H1 (cell line): ENCODE measurements around the gene DRC7. TPM values are rescaled to one million over a fixed set of nuclear protein-coding genes. Genes with fewer than 3 reads are reported as not detected.
A peak's percentile ranks its signal among the peaks of the same experiment; 100 is the strongest.

Source experiments
- CTCF ChIA-PET: fragments of 300-600 bp; sonication (Branson Sonifier 250); formaldehyde crosslinking; loops from one replicate; lab custom pipeline; 2021; ENCODE audit not compliant: partially characterized antibody; lab: Charles Lee
- POLR2A ChIA-PET: fragments of 300-600 bp; sonication (Branson Sonifier 250); formaldehyde crosslinking; loops from one replicate; lab custom pipeline; 2021; ENCODE audit warnings: inconsistent platforms; ENCODE audit not compliant: partially characterized antibody; lab: Charles Lee
- DNase-seq, 2 experiments: peaks; one replicate each; pipeline versions ENCODE4 v3.0.0 to v3.0.0-alpha.2; 2010 to 2022; ENCODE audit warnings: low spot score in 2 of 2, low read depth in 1 of 2, mixed read lengths in 1 of 2
- FAIRE-seq: peaks from 2 replicates; lab custom pipeline; 2011; peaks lifted over from hg19 to GRCh38; lab: Jason Lieb, UNC
- H2AFZ ChIP-seq: 2 replicates; pipeline ENCODE4 v1.8.1; 2012; ENCODE audit warnings: low read length, inconsistent platforms
- H2AK5ac ChIP-seq: 2 replicates; pipeline ENCODE4 v1.6.1; 2013; ENCODE audit warnings: low read depth, low read length
- H2BK120ac ChIP-seq: replicated peaks from 2 replicates; pipeline ENCODE3; 2013; ENCODE audit warnings: low read depth, low read length, inconsistent platforms
- H2BK12ac ChIP-seq: 2 replicates; pipeline ENCODE4 v1.6.1; 2013; ENCODE audit warnings: low read depth, low read length
- H2BK15ac ChIP-seq: 2 replicates; pipeline ENCODE4 v1.6.1; 2013; ENCODE audit warnings: low read length
- H2BK20ac ChIP-seq: 2 replicates; pipeline ENCODE4 v1.6.1; 2013; ENCODE audit warnings: low read length
- H2BK5ac ChIP-seq: 2 replicates; pipeline ENCODE4 v1.6.1; 2013; ENCODE audit warnings: low read depth, low read length
- H3K14ac ChIP-seq: 2 replicates; pipeline ENCODE4 v1.6.1; 2013; ENCODE audit warnings: inconsistent platforms; ENCODE audit not compliant: insufficient read length
- H3K18ac ChIP-seq: 2 replicates; pipeline ENCODE4 v1.6.1; 2013; ENCODE audit warnings: low read length; ENCODE audit errors: extremely low read depth
- H3K23ac ChIP-seq: 2 replicates; pipeline ENCODE4 v1.6.1; 2013; ENCODE audit warnings: inconsistent platforms; ENCODE audit not compliant: insufficient read length
- H3K23me2 ChIP-seq: 2 replicates; pipeline ENCODE4 v1.6.1; 2013; ENCODE audit warnings: low read depth, low read length
- H3K27ac ChIP-seq: 2 replicates; pipeline ENCODE4 v1.6.1; 2011; ENCODE audit warnings: low read depth, low read length, inconsistent platforms
- H3K27me3 ChIP-seq, 4 experiments: replicated peaks in 1 of 4; 1 replicate in 1 of 4; 2 replicates in 3 of 4; pipeline versions ENCODE4 v1.6.1 to v1.8.1; 2011 to 2013; ENCODE audit warnings: low read length in 3 of 4, mild to moderate bottlenecking in 3 of 4, inconsistent platforms in 2 of 4, mixed read lengths in 2 of 4, moderate library complexity in 1 of 4; ENCODE audit not compliant: control insufficient read depth in 3 of 4, insufficient read depth in 3 of 4; ENCODE audit errors: extremely low read depth in 1 of 4
- H3K36me3 ChIP-seq, 4 experiments: 2 replicates each; pipeline versions ENCODE4 v1.6.1 to v1.8.1; 2011 to 2013; ENCODE audit warnings: mild to moderate bottlenecking in 4 of 4, low read length in 3 of 4, moderate library complexity in 2 of 4, control low read depth in 1 of 4, inconsistent platforms in 1 of 4; ENCODE audit not compliant: insufficient read depth in 4 of 4, control insufficient read depth in 2 of 4
- H3K4ac ChIP-seq: replicated peaks from 2 replicates; pipeline ENCODE3; 2013; ENCODE audit warnings: low read length, low read depth, mixed read lengths, inconsistent platforms; ENCODE audit not compliant: insufficient read length
- H3K4me1 ChIP-seq, 4 experiments: replicated peaks in 1 of 4; 1 replicate in 1 of 4; 2 replicates in 3 of 4; pipeline versions ENCODE4 v1.6.1 to v1.8.1; 2011 to 2013; ENCODE audit warnings: low read length in 3 of 4, inconsistent platforms in 2 of 4, mixed read lengths in 1 of 4; ENCODE audit not compliant: insufficient read depth in 4 of 4, control insufficient read depth in 3 of 4
- H3K4me2 ChIP-seq, 2 experiments: 2 replicates each; pipeline versions ENCODE4 v1.6.1 to v1.8.1; 2011 to 2013; ENCODE audit warnings: low read depth in 2 of 2, low read length in 2 of 2, control low read depth in 1 of 2, inconsistent platforms in 1 of 2, mild to moderate bottlenecking in 1 of 2; ENCODE audit not compliant: insufficient read depth in 1 of 2
- H3K4me3 ChIP-seq, 4 experiments: fragments of 200-600, 300-600 bp in 1 of 4; sonication (generic), shearing (Covaris generic), sonication (Bioruptor Twin) in 1 of 4; 2 replicates each; pipeline versions ENCODE4 v1.5.1 to v1.8.1; 2011 to 2016; ENCODE audit warnings: low read length in 4 of 4, low read depth in 3 of 4, control low read depth in 2 of 4, inconsistent platforms in 2 of 4, mild to moderate bottlenecking in 2 of 4, mixed read lengths in 1 of 4, moderate library complexity in 1 of 4; ENCODE audit not compliant: insufficient read depth in 2 of 4; ENCODE audit errors: extremely low read depth in 1 of 4
- H3K56ac ChIP-seq: replicated peaks from 2 replicates; pipeline ENCODE3; 2013; ENCODE audit warnings: low read depth, mild to moderate bottlenecking, mixed read lengths, low read length, inconsistent platforms; ENCODE audit not compliant: insufficient read length
- H3K79me1 ChIP-seq: 2 replicates; pipeline ENCODE4 v1.6.1; 2013; ENCODE audit warnings: low read depth, low read length, control low read depth
- H3K79me2 ChIP-seq, 2 experiments: 2 replicates each; pipeline versions ENCODE4 v1.6.1 to v1.8.1; 2012 to 2013; ENCODE audit warnings: low read length in 2 of 2, mild to moderate bottlenecking in 2 of 2, inconsistent platforms in 1 of 2; ENCODE audit not compliant: insufficient read depth in 2 of 2, control insufficient read depth in 1 of 2
- H3K9ac ChIP-seq, 4 experiments: replicated peaks in 1 of 4; 1 replicate in 1 of 4; 2 replicates in 3 of 4; pipeline versions ENCODE4 v1.6.1 to v1.8.1; 2011 to 2013; ENCODE audit warnings: low read depth in 3 of 4, low read length in 3 of 4, control low read depth in 2 of 4, mild to moderate bottlenecking in 2 of 4, moderate library complexity in 2 of 4, inconsistent platforms in 1 of 4; ENCODE audit errors: extremely low read depth in 1 of 4
- H3K9me3 ChIP-seq, 2 experiments: 2 replicates each; pipeline versions ENCODE4 v1.6.1 to v1.8.1; 2012 to 2013; ENCODE audit warnings: mild to moderate bottlenecking in 2 of 2, moderate library complexity in 2 of 2, control low read depth in 1 of 2, inconsistent platforms in 1 of 2, low read depth in 1 of 2, low read length in 1 of 2, mixed read lengths in 1 of 2; ENCODE audit not compliant: insufficient read depth in 2 of 2
- H4K20me1 ChIP-seq, 2 experiments: replicated peaks in 1 of 2; 2 replicates each; pipeline versions ENCODE3 to v1.8.1; 2011 to 2013; ENCODE audit warnings: inconsistent platforms in 2 of 2, low read length in 2 of 2, mild to moderate bottlenecking in 1 of 2; ENCODE audit not compliant: insufficient read depth in 2 of 2, control insufficient read depth in 1 of 2
- H4K5ac ChIP-seq: 2 replicates; pipeline ENCODE4 v1.6.1; 2013; ENCODE audit warnings: low read length, low read depth, mixed read lengths, inconsistent platforms; ENCODE audit not compliant: insufficient read length
- H4K8ac ChIP-seq: 2 replicates; pipeline ENCODE4 v1.8.0; 2013; ENCODE audit warnings: mild to moderate bottlenecking, moderate library complexity, low read length, inconsistent platforms; ENCODE audit not compliant: insufficient read depth; ENCODE audit errors: extremely low read depth
- H4K91ac ChIP-seq: replicated peaks from 2 replicates; pipeline ENCODE3; 2013; ENCODE audit warnings: low read length, mixed read lengths, inconsistent platforms; ENCODE audit not compliant: insufficient read length
- BACH1 ChIP-seq: IDR thresholded peaks from 2 replicates; pipeline ENCODE4 v1.6.1; 2012; ENCODE audit warnings: low read length, improper control_type of control experiment
- KDM1A ChIP-seq: fragments of 200-600, 300-600 bp; sonication (generic); IDR thresholded peaks from 2 replicates; pipeline ENCODE4 v1.7.1; 2016; ENCODE audit warnings: mild to moderate bottlenecking, low read length, borderline replicate concordance
- TAF1 ChIP-seq: IDR thresholded peaks from 2 replicates; pipeline ENCODE4 v1.6.1; 2011; ENCODE audit warnings: mild to moderate bottlenecking, low read depth, low read length
- TEAD4 ChIP-seq: IDR thresholded peaks from 2 replicates; pipeline ENCODE4 v1.6.1; 2012; ENCODE audit warnings: low read depth, low read length, inconsistent platforms, mixed read lengths
- WGBS, 2 experiments: shearing (Covaris generic) in 1 of 2; methylation state at CpG; one replicate each; pipeline versions ENCODE4 v1.1.6 to v1.1.7; 2013 to 2015; ENCODE audit warnings: low lambda C conversion rate in 2 of 2, mixed read lengths in 2 of 2, inconsistent platforms in 1 of 2, low coverage in 1 of 2, missing lambda C conversion rate in 1 of 2; ENCODE audit not compliant: insufficient replicate concordance in 2 of 2, insufficient coverage in 1 of 2, insufficient read length in 1 of 2; ENCODE audit errors: extremely low coverage in 1 of 2, missing lambda C conversion rate in 1 of 2; 5-methylcytosine and 5-hydroxymethylcytosine counted together
- polyA plus RNA-seq, 7 experiments: library from polyadenylated mRNA; depleted of rRNA in 3 of 7; stranded (reverse) in 5 of 7; unstranded in 2 of 7; fragments of >200 nt in 5 of 7; fragments of 200-250 nt in 2 of 7; gene quantifications; 1 replicate in 5 of 7; 2 replicates in 1 of 7; 4 replicates in 1 of 7; pipeline versions ENCODE4 v1.2.1 to v1.2.3, GENCODE V29; 2011 to 2013; ENCODE audit warnings: missing spikeins in 2 of 7, mixed read lengths in 2 of 7
- total RNA-seq: library from RNA; stranded (reverse); fragmentation: NEBNext Ultra II Directional; extraction: Animal tissue kit (Norgen Biotek cat#: 25700); gene quantifications from 2 replicates; pipeline ENCODE4 v1.2.1, GENCODE V29; 2021

Gene DRC7
- total and polyA plus RNA-seq, 2 of the 8 experiments (the other 6 are each of a cell fraction or from before 2014, with no cell fraction given): 0.14 TPM; not detected in 1

GRCh38 chr16:57749101-57749692, 54.6 kb downstream of the DRC7 start:
- Histone ChIP-seq H2BK12ac (no peak overlapping the region), H2AK5ac (no peak overlapping the region), H2BK15ac (no peak overlapping the region), H3K79me2 (no peaks in the 10 kb centered on the region), H3K23ac (no peak overlapping the region), H4K91ac (no peak overlapping the region), H3K4ac (no peak overlapping the region), H3K23me2 (no peaks in the 10 kb centered on the region), H2AFZ (no peak overlapping the region), H3K4me3 (no peak overlapping the region), H3K27ac (no peak overlapping the region), H4K5ac (no peak overlapping the region), H3K18ac (no peak overlapping the region), H3K9ac (no peak overlapping the region), H4K20me1 (peaks cover 0 to 4% of the 10 kb centered on the region in 2 experiments), H3K14ac (no peak overlapping the region), H3K9me3 (no peaks in the 10 kb centered on the region), H3K56ac (no peak overlapping the region), H2BK20ac (no peak overlapping the region), H3K4me1 (no peaks in the 10 kb centered on the region), H2BK5ac (no peak overlapping the region), H3K4me2 (no peak overlapping the region), H3K27me3 (no peaks in the 10 kb centered on the region), H3K79me1 (no peaks in the 10 kb centered on the region), H2BK120ac (no peak overlapping the region)
- ChIA-PET CTCF (interaction anchor here (0.6 to 3.0 kb wide), 7 partner anchors 8 to 1198 kb away, joined by 3 to 17 read pairs (median 5); no protein-coding TSS in a partner anchor), POLR2A (interaction anchor here (0.9 to 1.9 kb wide), 4 partner anchors 11 to 19 kb away, joined by 3 to 12 read pairs (median 4); partner anchors contain the start of gene KATNB1)
- FAIRE-seq: no peak
- WGBS, 2 experiments: 90% methylated on average over 3 of the region's 3 CpGs; no CpG with 5 or more reads in 1 of the 2 experiments
- TF ChIP-seq TAF1 (no peak), TEAD4 (no peak), KDM1A (peak; percentile 64; the same call in 1 of the 2 replicates), BACH1 (no peak)
- TF ChIP-seq, all 59 proteins: peak for 1
- DNase-seq: no peak
- Histone ChIP-seq H3K36me3 (peaks cover 0 to 8% (median 3%) of the 10 kb centered on the region in 4 experiments; a peak in 5 of 8 replicates), H4K8ac (no peak overlapping the region)
